Measurements from ENCODE around the gene BTBD19.
A peak's percentile ranks its signal among the peaks of the same experiment; 100 is the strongest.
"Not testable (repeated sequence)": the region's sequence is repeated elsewhere in the genome, so short reads cannot be mapped to it uniquely, and the experiment has no call there.

BTBD19 gene

DNA sequence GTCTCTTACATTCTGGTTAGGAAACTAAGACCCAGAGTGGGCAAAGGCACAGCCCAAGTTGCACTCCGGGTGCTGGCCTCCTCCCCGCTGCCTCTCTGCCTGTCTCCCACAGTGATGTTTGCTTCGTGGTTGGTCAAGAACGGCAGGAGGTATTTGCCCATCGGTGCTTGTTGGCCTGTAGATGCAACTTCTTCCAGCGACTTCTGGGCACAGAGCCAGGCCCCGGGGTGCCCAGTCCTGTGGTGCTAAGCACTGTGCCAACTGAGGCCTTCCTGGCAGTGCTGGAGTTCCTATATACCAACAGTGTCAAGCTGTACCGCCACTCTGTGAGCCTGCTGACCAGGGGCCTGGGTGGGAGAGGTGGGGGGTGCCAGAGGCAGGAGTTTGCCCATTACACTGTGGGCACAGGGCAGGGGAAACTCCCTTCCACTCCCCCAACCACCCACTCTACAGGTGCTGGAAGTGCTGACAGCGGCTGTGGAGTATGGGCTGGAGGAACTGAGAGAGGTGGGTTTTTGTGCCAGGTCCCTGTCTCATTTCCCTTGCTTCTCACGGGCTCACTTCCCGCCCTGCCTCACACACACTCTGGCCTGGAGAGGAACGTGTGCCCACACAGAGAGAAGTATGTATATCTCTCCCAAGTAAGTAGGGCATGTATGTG is 1.9 kb downstream of the BTBD19 start:
- DNase-seq = peak in 1 of 2 experiments; percentile 35

DNA sequence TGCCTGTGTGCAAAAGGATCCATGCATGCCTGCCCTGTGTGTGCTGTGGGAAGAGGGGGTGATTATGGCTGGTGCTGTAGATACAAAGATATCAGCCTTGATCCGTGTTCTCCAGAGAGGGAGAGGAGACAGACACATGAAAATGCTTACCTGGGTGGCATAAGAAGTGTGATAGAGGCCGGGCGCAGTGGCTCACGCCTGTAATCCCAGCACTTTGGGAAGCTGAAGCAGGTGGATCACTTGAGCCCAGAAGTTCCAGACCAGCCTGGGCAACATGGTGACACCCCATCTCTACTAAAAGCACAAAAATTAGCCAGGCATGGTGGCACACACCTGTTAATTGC is 2.4 kb downstream of the BTBD19 start:
- not testable (repeated sequence) for DNase-seq

DNA sequence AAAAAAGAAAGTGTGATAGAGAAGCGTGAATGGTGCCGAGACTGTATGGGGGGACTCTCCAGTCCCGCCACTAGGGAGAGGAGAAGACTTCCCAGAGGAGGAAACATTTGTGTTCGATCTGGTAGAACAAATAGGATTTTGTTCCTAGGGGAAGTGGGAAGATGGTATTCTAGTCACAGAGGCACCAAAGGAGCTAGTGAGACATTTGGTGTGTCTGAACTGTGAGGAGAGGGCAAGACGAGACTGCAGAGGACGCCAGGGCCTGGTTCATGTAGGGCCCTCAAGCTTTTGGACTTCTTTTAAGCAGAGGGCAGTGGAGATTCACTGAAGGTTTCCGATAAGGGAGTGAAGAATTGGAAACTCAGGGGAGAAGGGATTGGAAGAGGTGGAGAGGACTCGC is 2.9 kb downstream of the BTBD19 start:
- DNase-seq = no peak

DNA sequence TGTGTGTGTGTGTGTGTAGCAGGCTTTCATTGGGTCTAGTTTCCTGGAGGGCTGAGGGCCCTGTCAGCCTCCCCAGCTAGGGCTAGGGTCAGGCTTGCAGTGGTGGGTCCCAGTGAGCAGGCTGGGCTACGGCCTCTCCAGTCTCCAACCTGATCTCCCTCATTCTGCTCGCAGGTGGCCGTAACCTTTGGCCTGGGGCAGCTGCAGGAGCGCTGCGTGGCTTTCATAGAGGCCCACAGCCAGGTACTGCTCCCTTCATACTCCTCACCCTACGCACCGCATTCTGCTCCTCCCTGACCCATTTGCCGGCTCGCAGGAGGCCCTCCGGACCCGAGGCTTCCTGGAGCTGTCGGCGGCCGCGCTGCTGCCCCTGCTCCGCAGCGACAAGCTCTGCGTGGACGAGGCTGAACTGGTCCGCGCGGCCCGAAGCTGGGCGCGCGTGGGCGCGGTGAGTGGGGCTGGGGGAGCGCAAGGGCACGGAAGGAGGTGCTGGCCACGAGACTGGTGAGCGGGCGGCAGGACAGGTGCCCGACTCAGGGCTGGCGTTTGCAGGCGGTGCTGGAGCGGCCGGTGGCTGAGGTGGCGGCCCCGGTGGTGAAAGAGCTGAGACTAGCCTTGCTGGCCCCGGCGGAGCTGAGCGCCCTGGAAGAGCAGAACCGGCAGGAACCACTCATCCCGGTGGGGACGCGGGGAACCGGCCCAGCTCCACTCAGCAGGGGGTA is 4.7 kb downstream of the BTBD19 start:
- no peak for DNase-seq

DNA sequence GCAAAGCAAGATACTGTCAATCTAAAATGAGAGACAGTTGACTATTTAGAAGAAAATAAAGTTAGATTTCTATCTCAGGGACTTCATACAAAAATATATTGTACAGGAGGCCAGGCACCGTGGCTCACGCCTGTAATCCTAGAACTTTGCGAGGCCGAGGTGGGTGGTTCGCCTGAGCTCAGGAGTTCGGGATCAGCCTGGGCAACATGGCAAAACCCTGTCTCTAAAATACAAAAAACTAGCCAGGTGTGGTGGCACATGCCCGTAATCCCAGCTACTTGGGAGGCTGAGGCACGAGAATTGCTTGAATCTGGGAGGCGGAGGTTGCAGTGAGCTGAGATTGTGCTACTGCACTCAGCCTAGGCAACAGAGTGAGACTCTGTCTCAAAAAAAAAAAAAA is 7.6 kb downstream of the BTBD19 start:
- not testable (repeated sequence) for DNase-seq

DNA sequence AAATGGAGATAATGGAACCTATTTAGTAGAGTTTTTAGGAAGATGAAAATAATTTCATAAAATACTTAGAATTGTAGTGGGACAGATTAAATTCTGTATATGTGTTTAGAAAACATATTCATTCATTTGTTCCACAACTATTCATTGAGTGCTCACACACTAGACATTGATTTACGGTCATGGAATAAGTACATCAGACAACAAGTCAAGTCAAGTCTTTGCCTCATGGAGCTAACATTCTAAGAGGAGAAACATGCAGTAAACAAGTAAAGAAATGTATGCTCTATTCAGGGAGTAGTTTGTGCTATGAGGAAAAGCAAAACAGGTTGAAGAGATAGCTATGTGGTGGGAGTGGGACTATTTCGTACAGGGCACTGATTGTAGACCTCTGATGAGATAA is 9.0 kb downstream of the BTBD19 start:
- no peak for DNase-seq

DNA sequence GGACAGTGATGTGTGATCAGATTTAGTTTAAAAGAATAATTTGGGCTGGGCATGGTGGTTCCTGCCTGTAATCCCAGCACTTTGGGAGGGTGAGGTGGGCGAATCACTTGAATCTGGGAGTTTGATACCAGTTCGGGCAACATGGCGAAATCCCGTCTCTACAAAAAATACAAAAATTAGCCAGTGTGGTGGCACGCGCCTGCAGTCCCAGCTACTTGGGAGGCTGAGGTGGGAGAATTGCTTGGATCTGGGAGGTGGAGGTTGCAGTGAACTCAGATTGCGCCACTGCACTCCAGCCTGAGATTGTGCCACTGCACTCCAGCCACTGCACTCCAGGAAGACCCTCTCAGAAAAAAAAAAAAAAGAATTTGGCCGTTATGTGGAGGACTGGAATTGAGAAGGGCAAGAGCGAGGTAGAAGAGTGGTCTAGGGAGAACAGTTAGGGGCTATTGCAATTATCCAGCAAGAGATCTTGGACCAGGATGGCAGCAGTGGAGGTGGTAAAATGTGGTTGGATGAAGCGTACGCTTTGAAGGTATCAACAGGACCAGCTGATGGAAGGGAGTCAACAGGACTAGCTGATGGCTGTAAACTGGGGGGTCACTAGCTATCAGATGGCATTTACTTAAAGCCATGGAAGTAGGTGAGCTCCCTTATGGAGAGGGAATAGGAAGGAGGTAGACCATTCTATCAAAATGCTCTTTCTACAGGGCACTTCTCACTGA is 9.6 kb downstream of the BTBD19 start:
- DNase-seq = no peak

DNA sequence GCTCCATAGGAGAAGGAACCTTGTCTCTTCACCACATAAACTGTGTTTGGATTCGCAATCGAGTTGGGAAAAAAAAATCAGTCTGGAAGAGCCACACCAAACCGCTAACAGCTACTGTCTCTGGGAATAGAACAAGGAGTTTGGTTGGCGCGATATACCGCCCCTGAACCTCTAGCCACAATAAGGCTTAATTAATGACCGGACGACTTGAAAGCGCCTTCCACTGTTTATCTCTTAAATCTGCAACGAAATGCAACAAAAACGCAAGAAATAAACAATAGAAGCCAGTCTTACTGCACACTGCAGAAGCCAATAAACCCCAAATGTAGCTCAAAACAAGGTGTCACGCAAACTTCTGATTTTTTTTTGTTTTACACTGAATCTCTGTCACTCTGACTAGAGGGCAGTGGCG is 10.9 kb downstream of the BTBD19 start:
- DNase-seq = no peak

DNA sequence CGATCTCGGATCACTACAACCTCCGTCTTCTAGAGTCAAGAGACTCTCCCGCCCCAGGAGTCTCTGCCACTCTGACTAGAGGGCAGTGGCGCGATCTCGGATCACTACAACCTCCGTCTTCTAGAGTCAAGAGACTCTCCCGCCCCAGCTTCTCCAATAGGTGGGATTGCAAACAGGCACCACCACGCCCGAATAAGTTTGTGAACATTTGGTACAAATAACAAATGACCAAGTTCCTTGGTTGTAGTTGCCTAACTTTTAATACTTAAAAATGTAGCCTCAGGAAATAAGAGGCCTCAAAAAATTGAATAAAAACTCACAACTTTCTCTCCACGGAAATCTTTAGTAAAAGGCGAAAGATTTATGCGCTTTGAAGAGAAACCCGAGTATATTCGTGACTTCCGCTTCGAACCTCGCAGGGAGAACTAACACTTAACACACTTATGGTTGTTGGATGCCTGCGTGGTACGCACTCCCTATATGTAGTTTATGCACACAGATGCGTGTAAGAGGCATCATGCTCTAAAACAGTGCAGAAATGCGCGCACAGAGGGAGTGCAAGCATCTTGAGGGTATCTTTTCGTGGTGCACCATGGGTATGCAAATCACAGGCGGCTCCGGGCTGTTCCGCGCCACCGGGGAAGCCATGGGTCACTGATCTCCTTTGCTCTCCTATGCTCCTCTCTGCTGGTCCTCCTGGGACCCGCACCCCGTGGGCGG is 11.4 kb downstream of the BTBD19 start:
- DNase-seq = peak; percentile 64 to 70

DNA sequence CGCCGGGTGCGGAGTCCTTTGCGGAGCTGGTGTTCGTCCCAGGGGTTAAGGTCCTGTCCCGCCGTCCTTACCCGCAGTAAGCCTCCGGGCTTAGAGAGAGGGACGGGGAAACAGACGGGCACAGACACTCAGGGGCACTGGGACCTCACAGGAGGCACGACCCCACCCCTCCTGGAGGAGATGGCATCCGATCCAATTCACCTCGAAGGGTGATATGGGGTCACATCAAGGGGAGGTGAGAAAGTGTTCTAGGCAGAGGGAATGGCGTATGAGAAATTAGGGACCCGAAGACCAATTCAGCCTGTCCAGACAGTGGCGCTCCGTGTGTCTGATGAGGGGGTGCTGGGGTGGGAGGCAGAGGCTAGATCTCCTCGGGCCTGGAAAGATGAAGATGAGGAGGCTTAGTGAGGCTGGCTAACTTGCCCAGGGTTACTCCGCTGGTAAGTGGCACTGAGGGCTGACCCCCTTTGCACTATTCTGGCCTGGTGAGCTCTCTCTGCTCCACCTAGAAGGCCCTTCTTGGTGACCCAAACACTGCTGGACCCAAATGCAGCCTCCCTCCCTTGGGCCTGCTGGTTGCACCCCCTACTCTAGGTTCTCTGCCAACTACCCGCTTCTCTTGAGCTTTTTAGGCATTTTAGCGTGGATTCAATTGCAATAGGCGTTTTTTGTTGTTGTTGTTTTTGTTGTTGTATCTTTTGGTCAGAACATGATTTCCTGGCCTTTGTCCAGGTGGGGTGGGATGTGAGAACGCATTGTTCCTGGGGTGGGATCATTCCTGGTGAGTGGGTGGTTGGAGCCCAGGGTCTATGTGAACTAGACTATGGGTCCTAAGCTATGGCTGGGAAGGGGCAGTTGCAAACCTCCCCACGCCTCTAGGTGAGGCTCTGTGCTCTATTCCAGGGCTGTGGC is 12.3 kb downstream of the BTBD19 start:
- no peak for DNase-seq

DNA sequence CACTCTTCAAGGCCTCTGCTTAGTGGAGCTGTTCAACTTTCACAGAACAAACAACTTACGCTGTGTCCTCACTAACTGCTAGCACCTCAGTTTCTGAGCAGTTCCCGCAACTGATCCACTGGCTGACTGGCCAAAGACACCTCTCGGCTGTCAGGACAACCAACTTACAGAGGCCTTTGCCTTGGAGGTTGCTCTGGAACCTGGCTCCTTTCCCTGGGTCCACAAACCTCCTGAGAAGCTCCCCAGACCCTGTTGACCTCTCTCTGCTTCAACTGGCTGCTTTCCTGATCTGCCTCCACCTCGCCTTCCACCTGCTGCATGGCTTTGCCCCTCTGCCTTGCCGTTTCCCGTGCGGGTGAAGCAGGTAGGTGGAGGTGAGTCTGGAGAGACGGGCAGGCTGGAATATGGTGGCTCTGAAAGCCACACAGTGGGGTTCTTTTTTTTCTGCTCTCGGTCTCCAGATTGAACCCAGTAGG is 13.0 kb downstream of the BTBD19 start:
- DNase-seq = no peak

DNA sequence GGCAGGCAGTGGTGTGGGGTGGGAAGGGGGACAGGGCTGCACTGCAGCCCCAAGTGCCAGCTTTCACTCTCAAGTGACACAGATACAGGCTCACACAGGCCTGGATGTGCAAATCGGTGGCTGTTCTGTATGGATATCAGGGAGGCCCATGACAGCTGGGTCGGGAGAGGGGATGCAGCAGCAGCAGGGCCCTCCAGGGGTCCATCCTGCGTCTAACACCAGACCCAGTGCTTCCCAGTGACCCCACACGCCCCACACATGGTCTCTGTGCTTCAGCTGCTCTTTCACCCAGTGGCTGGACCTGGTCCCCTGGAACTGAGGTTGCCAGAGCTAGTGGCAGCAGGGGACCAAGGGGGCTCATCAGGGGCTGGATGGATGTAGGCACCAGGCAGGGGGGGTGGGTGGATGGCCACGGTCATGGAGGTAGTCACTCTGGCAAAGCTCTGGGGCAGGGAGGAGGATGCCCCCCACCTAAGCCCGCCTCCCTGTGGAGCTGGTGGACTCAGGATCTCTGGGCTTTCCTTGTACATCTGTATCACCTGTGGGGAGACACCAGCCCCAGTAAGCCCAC is 13.9 kb downstream of the BTBD19 start:
- DNase-seq = no peak

DNA sequence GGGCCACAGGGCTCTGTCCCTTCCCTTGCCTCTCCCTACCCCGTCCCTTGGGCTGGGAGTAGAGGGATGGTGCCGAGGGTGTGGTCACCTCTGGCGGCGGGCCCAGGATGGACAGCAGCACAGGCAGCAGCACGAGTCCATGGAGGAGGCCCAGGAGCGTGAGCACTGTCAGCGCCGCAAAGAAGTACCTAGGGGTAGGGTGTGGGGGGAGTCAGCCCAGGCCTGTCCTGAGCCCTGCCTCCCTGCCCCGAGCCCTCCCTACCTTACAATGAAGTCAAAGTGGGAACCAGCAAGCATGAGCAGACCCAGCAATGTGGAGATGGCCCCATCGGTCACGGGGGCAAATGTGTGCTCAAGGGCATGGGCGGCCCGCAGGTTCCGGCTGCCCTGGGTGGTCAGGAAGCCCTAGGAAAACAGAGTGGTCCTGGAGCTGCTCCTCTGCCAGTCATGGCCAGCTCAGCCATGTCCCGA is 14.7 kb downstream of the BTBD19 start:
- no peak for DNase-seq

DNA sequence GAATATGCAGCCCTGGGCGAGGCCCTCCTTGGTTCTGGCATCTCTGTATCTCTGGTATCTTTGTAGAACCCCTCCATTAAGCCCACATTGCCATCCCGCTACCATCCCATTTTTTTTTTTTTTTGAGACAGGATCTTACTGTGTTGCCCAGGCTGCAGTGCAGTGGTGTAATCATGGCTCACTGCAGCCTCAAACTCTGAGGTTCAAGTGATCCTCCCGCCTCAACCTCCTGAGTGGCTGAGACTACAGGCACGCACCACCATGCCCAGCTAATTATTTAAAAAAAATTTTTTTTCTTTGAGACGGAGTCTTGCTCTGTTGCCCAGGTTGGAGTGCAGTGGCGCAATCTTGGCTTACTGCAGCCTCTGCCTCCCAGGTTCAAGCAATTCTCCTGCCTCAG is 16.1 kb downstream of the BTBD19 start:
- not testable (repeated sequence) for DNase-seq

DNA sequence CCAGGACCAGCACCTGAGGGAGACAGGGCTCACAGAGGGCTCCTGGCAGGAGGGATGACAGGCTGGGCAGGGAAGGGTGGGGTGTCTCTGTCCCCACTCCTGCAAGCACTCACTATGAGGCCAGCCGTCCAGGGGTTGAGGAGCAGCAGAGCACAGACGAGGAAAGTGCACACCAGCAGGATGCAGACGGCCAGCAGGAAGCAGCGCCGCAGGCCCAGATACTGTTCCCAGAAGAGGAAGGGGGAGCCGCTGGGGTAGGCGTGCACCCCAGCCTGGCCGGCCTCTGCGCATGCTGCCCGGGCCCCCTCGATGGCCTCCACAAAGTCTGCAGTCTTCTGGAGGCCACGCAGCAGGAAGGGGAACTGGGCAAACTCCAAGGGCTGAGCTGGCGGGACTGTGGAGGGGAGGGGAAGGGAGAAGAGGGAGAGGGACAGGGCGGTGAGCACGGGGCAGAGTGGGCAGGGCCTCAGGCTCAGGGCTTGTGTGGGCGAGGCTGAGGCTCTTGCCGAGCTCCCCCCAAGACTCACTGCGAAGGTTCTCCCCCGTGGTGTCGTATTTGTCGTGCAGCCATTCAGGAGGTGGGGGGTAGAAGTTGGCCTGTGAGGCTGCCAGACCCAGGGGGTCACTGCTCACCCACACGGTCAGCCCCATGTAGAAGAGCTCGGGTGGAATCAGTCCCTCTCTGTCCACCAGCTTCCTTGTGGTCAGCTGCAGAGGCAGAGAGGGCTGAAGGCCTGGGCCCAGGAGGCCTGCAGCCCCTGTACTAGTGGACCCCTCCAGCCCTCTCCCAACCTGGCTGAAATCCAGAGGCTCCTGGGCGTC is 18.3 kb downstream of the BTBD19 start:
- no peak for DNase-seq

DNA sequence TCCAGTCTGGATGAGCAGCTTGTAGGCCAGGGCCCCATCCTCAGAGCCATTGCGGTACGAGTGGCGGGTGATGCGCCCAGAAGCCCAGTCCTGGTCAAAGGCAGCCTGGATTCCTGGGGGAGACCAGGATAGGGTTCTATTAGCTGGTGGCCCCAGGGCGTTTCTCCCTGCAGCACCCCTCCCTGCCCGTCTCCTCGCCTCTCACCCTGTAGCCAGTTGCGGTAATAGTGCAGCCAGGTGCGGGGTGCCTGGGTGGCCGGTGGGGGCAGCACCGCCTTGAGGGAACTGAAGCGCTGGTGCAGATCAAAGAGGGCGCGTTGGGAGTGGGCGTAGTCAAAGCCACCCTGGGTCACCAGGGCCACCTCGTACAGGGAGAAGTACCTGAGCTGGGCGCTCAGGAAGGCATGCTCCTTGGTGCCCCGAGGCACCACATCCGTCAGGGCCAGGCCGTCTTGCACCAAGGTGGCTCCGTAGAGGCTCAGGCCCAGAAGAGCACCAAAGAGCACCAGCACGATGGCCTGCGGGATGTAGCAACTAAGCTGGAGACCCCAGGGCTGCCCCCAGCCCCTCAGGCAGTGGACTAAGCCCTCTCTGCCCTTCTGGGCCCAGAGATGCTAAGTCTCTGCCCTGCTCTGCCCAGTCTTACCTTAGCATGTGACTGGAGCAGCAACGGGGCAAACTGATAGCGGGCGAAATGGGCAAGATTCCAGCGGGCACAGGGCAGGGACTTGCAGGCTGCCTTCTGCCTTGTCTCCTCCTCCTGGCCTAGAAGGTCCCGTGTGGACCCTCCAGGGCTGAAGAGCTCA is 19.1 kb downstream of the BTBD19 start:
- DNase-seq = no peak

DNA sequence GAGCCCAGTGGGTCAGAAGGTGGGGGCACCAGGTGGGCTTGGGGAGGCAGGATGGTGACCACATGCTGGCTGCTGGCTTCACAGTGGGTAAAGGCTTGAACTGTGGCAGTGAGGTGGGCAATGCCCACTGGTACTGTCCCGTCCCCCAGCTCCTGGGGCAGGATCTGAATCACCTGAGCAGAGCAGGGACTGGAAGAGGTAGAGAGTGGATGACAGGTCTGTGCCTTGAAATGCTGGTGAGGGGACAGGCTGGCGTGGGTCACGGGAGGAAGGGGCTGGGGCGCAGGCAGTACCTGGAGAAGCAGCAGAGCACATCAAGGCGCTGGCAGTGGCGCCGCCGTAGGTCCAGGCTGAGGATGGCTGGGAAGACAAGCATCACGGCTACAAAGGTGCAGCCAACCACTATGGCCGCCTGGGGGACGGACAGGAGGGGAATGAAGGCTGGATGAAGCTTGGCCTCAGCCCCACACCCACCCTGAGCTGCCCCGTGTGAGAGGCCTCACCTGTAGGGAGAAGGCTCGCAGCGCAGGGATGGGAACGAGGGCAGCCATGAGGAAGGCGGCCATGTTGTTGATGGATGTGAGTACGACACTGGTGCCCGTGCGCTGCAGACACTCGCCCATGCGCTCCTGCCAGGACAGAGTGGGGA is 19.8 kb downstream of the BTBD19 start:
- no peak for DNase-seq

DNA sequence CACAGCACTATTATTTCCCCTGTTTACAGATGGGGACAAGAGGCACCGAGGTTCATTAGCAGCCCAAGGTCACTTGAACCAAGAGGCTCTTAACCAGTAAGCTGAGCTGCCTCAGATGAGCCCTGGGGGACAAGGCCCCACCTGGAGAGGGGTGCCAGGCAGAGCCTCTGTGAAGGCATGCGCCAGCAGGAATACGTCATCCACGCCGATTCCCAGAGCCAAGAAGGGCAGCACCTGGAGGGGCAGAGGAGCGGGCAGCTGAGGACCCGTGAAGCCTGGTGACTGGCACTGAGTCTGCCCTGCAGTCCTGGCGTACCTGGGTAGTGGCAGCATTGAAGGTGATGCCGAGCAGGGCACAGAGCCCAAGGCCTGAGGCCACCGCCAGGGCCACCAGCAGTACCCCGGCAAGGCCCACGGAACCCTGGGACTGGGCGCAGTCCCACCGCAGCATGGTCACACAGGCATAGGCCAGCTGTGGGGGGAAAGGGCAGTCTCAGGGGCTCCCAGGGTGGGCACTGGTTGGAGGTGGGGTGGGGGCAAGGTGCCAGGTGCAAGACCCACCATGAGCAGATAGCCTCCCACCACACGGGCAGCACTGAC is 20.6 kb downstream of the BTBD19 start:
- no peak for DNase-seq

All from activated CD4-positive, alpha-beta T cell treated with anti-CD3 and anti-CD28 coated beads, Interleukin-2, amount 50 U/mL, for 4 hours (primary cell).